Nephron (organoid): ENCODE results near the gene KCNT2.
"Not testable (repeated sequence)": the region's sequence is repeated elsewhere in the genome, so short reads cannot be mapped to it uniquely, and the experiment has no call there.

Source experiments
- H3K27ac Mint-ChIP-seq, 3 experiments: 2 replicates each; pipeline ENCODE4 v1.8.0; 2020; ENCODE audit warnings: mixed read lengths in 3 of 3, mild to moderate bottlenecking in 2 of 3, moderate library complexity in 1 of 3
- H3K27me3 Mint-ChIP-seq: 2 replicates; pipeline ENCODE4 v1.8.0; 2021; ENCODE audit warnings: low read depth, mild to moderate bottlenecking, moderate library complexity, mixed read lengths
- H3K36me3 Mint-ChIP-seq: 2 replicates; pipeline ENCODE4 v1.8.0; 2020; ENCODE audit warnings: low read depth, mixed read lengths
- H3K4me1 Mint-ChIP-seq: 2 replicates; pipeline ENCODE4 v1.8.0; 2020; ENCODE audit warnings: mixed read lengths
- H3K4me3 Mint-ChIP-seq, 3 experiments: 2 replicates each; pipeline ENCODE4 v1.8.0; 2020; ENCODE audit warnings: mild to moderate bottlenecking in 3 of 3, mixed read lengths in 3 of 3, moderate library complexity in 2 of 3
- H3K9me3 Mint-ChIP-seq: 2 replicates; pipeline ENCODE4 v1.8.0; 2020; ENCODE audit warnings: mixed read lengths
- TF ChIP-seq, protein P1 (sequence below), 3 experiments: fragments of 200-600 bp; sonication (generic); IDR thresholded peaks; one replicate each; pipeline ENCODE4 v1.5.0; 2021; ENCODE audit warnings: antibody characterized with exemption in 3 of 3; ENCODE audit not compliant: unreplicated experiment in 3 of 3

Gene KCNT2

DNA sequence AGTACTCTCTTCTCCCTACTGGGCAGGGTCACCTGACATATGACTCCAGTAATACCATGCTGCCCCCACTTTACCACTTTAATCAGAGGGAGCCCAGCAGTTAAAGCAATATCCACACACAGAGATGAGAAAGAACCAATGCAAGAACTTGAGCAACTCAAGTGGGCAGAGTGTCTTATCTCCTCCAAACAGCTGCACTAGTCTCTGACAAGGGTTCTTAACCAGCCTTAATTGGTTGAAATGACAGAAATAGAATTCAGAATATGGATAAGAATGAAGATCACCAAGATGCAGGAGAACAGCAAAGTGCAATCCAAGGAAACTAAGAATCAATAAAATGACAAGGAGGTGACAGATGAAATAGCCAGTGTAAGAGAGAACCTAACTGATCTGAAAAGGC is 91.0 kb downstream of the KCNT2 start:
- Mint-ChIP-seq H3K9me3 (peaks cover 33% of the 10 kb centered on the region), H3K27ac (no peak overlapping the region), H3K27me3 (no peaks in the 10 kb centered on the region), H3K4me1 (peaks cover 2% of the 10 kb centered on the region), H3K4me3 (no peak overlapping the region), H3K36me3 (peaks cover 32% of the 10 kb centered on the region)
- TF ChIP-seq, protein P1, sequence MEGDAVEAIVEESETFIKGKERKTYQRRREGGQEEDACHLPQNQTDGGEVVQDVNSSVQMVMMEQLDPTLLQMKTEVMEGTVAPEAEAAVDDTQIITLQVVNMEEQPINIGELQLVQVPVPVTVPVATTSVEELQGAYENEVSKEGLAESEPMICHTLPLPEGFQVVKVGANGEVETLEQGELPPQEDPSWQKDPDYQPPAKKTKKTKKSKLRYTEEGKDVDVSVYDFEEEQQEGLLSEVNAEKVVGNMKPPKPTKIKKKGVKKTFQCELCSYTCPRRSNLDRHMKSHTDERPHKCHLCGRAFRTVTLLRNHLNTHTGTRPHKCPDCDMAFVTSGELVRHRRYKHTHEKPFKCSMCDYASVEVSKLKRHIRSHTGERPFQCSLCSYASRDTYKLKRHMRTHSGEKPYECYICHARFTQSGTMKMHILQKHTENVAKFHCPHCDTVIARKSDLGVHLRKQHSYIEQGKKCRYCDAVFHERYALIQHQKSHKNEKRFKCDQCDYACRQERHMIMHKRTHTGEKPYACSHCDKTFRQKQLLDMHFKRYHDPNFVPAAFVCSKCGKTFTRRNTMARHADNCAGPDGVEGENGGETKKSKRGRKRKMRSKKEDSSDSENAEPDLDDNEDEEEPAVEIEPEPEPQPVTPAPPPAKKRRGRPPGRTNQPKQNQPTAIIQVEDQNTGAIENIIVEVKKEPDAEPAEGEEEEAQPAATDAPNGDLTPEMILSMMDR (IDR thresholded peaks at IDR 0.05; ENCODE audit: unreplicated experiment in 3 of 3) = no peak

DNA sequence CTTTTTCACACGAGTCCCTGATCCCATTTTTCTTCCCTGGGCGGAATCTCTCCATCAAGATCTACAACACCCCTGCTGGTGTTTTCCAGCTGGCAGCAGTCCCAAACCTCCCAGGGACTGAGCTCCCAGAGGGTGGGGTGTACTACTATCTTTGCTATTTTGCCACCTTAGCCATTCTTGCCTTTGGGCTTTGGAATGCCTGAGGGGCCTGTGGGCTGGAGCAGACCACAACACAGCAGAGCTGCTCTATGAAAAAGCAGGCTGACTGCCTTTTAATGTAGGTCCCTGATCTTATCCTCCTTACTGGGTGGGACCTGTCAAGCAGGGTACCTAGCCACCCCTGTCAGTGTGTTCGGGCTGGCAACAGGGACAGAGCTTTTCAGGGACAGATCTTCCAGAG is 91.9 kb downstream of the KCNT2 start:
- peaks cover 31% of the 10 kb centered on the region for H3K9me3 Mint-ChIP-seq
- peaks cover 5% of the 10 kb centered on the region for H3K4me1 Mint-ChIP-seq
- no peak overlapping the region for H3K4me3 Mint-ChIP-seq
- TF ChIP-seq, protein P1 (IDR thresholded peaks at IDR 0.05; ENCODE audit: unreplicated experiment in 3 of 3) = no peak
- peaks cover 29% of the 10 kb centered on the region for H3K36me3 Mint-ChIP-seq
- no peaks in the 10 kb centered on the region for H3K27me3 Mint-ChIP-seq
- no peak overlapping the region for H3K27ac Mint-ChIP-seq

- H3K36me3 Mint-ChIP-seq = peaks cover 29% of the 10 kb centered on the region
- no peak overlapping the region for H3K27ac Mint-ChIP-seq
- H3K4me1 Mint-ChIP-seq = peaks cover 5% of the 10 kb centered on the region
- peaks cover 31% of the 10 kb centered on the region for H3K9me3 Mint-ChIP-seq
- no peak overlapping the region for H3K4me3 Mint-ChIP-seq
- no peaks in the 10 kb centered on the region for H3K27me3 Mint-ChIP-seq
- TF ChIP-seq, protein P1 (IDR thresholded peaks at IDR 0.05; ENCODE audit: unreplicated experiment in 3 of 3) = no peak
Measured at GRCh38 chr1:196515904-196516303, 92.3 kb downstream of the KCNT2 start.

DNA sequence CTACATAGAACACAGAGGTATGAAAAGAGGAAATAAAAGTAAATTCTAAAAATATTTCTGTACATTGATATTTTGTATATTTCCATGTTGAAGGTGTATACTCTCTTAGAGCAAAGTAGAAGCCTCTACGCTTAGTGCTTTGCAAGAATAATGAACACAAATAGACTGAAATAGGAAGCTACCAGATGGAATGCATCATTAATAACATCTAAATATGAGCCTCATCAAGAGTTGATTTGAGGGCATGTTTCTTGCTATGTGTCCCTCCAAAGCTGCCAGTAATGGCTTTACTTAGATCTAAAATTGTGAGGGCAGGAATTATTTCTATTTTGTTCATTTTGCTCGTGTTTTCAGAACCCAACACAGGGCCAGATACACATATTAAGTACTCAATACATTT is 94.4 kb downstream of the KCNT2 start:
- H3K4me3 Mint-ChIP-seq = no peak overlapping the region
- H3K4me1 Mint-ChIP-seq = peaks cover 5% of the 10 kb centered on the region
- TF ChIP-seq, protein P1 (IDR thresholded peaks at IDR 0.05; ENCODE audit: unreplicated experiment in 3 of 3) = no peak
- H3K36me3 Mint-ChIP-seq = peaks cover 14% of the 10 kb centered on the region
- peak overlapping the region in 1 of 3 experiments; percentile 16 for H3K27ac Mint-ChIP-seq
- H3K9me3 Mint-ChIP-seq = peaks cover 14% of the 10 kb centered on the region
- no peaks in the 10 kb centered on the region for H3K27me3 Mint-ChIP-seq

DNA sequence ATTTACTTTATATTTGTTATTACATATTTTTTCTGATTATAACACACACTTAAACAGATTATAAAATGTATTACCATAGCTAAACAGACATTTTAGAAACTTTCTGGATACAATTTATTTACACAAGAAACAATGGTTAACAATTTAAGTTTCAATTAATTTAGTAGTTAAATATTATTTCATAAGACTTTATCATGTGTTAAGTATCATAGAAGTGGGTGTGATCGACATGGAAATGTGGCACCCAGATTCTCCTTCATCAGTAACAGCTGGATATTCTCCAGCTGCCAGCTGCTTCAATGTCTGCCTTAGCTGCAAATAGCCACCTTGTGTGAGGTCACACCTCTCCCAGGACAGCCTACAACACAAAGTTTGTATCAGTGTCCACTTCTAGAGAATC is 97.8 kb downstream of the KCNT2 start:
- Mint-ChIP-seq H3K36me3 (peaks cover 4% of the 10 kb centered on the region), H3K9me3 (peaks cover 3% of the 10 kb centered on the region), H3K4me1 (peaks cover 5% of the 10 kb centered on the region), H3K27ac (no peak overlapping the region), H3K27me3 (no peaks in the 10 kb centered on the region), H3K4me3 (no peak overlapping the region)
- TF ChIP-seq, protein P1 (IDR thresholded peaks at IDR 0.05; ENCODE audit: unreplicated experiment in 3 of 3) = no peak

DNA sequence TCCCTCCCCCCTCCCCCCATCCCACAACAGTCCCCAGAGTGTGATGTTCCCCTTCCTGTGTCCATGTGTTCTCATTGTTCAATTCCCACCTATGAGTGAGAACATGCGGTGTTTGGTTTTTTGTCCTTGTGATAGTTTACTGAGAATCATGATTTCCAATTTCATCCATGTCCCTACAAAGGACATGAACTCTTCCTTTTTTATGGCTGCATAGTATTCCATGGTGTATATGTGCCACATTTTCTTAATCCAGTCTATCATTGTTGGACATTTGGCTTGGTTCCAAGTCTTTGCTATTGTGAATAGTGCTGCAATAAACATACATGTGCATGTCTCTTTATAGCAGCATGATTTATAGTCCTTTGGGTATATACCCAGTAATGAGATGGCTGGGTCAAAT is 104.0 kb downstream of the KCNT2 start:
- H3K27ac Mint-ChIP-seq, H3K9me3 Mint-ChIP-seq, H3K36me3 Mint-ChIP-seq, H3K4me3 Mint-ChIP-seq, H3K27me3 Mint-ChIP-seq, H3K4me1 Mint-ChIP-seq: not testable (repeated sequence)
